ENCODE data around the gene CANT1.

CANT1 gene

DNA sequence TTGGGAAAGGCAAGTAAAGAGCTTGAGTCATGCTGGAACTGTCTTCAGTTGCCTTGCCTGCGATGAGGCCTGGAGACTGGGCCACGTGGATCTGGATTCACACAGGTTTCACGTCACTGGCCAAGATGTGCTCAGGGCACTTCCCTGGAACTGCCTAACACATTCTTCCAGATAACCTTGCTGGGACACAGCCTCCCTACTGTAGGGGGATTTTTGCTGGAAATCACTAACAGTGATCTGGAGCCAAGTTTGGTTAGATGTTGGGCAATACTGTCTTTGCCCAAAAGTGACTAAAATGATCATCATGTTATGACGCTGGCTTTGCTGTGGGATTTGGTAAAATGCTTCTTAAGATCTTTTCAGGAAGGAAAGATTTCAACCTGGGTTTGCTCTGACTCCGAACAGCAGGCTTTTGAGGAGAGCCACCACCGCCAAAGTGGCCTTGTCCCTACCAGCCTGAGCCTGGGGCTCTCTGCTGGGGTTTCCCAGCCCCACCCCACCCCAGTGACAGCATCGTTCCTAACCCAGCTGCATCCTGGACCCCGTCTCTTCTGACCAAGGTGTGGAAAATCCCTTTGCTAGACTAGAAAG, 29.1 kb upstream of the CANT1 start:
- no peak for DNase-seq (ENCODE audit: low read depth)
- TF ChIP-seq, protein P1, sequence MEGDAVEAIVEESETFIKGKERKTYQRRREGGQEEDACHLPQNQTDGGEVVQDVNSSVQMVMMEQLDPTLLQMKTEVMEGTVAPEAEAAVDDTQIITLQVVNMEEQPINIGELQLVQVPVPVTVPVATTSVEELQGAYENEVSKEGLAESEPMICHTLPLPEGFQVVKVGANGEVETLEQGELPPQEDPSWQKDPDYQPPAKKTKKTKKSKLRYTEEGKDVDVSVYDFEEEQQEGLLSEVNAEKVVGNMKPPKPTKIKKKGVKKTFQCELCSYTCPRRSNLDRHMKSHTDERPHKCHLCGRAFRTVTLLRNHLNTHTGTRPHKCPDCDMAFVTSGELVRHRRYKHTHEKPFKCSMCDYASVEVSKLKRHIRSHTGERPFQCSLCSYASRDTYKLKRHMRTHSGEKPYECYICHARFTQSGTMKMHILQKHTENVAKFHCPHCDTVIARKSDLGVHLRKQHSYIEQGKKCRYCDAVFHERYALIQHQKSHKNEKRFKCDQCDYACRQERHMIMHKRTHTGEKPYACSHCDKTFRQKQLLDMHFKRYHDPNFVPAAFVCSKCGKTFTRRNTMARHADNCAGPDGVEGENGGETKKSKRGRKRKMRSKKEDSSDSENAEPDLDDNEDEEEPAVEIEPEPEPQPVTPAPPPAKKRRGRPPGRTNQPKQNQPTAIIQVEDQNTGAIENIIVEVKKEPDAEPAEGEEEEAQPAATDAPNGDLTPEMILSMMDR (IDR thresholded peaks at IDR 0.05; ENCODE audit: low read depth, low read length, missing control alignments) = no peak
- no peak overlapping the region for H3K4me3 ChIP-seq (ENCODE audit: low read depth, low read length)

DNA sequence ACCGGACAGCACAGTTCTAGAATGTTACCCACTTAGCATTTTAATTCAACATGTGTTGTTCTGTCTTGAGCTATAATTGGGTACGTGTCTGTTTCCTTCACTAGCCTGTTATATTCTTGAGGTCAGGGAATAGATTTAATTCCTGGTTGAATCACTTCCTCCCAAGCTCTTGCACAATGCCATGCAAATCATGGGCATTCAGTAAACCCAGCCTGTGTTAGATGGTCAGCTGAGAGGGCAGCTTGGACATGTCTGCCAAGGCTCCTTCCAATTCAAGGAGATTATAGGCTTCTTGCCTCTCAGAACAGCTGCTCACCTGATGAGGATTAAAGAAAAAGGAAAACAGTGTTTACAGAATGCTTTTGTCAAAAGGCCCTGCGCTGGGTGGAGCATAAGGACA, 27.0 kb upstream of the CANT1 start:
- DNase-seq (ENCODE audit: low read depth) = no peak
- H3K4me3 ChIP-seq (ENCODE audit: low read depth, low read length) = no peak overlapping the region
- TF ChIP-seq, protein P1 (IDR thresholded peaks at IDR 0.05; ENCODE audit: low read depth, low read length, missing control alignments) = no peak

DNA sequence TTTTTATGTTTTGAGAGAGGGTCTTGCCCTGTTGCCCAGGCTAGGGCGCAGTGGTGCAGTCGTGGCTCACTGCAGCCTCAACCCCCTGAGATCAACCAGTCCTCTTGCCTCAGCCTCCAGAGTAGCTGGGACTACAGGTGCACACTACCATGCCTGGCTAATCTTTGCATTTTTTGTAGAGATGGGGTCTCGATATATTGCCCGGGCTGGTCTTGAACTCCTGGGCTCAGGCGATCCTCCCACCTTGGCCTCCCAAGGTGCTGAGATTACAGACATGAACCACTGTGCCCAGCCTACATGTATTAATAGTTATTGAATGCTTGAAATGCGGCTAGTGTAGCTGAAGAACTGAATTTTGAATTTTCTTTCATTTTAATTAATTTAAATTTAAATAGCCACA, 26.6 kb upstream of the CANT1 start:
- TF ChIP-seq, protein P1 (IDR thresholded peaks at IDR 0.05; ENCODE audit: low read depth, low read length, missing control alignments) = no peak
- DNase-seq (ENCODE audit: low read depth) = no peak
- H3K4me3 ChIP-seq (ENCODE audit: low read depth, low read length) = no peak overlapping the region

DNA sequence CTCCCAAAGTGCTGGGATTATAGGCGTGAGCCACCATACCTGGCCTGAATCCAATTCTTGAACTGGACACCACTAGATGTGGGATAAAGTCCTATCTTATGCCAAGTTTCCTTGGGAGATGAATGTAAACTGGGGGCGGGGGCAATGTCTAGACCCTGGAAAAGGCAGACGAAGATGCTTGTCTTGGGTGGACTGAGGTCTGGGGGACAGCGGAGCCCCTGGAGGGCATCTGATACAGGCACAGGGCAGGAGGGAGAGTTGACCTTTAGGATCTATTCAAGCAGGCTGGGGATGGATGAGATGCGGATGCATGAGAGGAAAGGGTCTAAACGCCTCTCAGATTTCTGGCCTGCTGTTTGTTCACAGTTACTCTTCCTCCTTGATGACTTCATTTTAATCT, 26.1 kb upstream of the CANT1 start:
- TF ChIP-seq, protein P1 (IDR thresholded peaks at IDR 0.05; ENCODE audit: low read depth, low read length, missing control alignments) = no peak
- H3K4me3 ChIP-seq (ENCODE audit: low read depth, low read length) = no peak overlapping the region
- no peak for DNase-seq (ENCODE audit: low read depth)

DNA sequence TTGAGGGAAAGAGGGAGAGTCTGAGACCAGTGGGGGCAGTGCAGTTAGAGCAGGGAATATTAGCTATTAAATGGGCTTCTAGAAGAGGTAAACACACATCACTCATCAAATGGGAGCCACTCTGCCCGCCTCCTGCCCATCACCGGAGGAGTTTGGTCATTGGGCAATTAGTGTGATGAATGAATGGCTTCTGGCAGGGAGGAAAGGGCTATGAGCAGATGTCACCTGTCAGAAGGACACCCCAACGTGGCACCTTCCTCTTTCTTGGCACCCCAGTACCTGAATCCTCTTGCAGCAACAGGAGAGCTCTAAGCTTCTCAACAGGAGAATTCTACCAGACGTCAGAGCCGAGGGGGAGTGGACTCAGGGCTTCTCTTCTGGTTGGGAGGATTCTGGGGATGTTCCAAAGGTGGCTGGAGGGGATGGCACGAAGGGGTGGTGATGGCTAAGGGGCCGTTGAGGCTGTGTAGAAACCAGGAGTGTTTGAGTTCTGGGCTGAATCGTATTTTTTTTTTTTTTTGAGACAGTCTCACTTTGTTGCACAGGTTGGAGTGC, 25.4 kb upstream of the CANT1 start:
- no peak for DNase-seq (ENCODE audit: low read depth)
- no peak overlapping the region for H3K4me3 ChIP-seq (ENCODE audit: low read depth, low read length)
- TF ChIP-seq, protein P1 (IDR thresholded peaks at IDR 0.05; ENCODE audit: low read depth, low read length, missing control alignments) = no peak

DNA sequence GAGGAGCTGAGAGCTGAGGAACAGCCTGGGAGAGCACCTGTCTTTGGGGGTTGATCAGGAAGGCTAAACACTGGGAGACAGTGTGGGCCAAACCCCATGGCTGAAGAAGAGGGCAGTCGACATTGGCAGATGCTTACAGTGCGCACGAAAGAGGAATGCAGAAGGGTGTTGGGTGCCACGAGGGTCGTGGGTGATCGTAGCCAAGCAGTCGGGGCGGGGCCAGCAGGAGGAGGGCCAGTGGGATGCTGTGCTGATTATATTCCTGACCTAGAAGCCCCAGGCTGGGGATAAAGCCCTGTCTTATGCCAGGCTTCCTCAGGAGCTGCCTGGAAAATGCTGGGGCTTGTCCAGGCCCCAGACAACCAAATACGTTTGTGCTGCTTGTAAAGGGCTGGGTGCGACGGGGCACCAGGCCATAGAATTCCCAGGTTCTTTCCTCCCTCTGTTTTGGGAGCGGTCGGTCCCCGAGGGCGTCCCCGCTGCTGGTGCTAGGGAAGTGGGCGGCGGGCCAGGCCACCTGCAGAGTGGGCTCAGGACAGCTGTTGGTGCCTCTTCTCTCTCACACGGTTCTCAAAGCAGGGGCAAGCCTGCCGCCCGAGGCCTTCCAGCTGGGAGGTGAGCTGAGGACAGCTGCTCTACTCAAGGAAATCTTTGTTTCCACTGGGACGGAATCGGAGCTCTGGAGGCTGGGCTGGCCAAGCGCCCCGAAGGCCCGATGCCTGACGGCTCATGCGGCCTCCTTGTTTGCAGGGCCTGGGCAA, 24.4 kb upstream of the CANT1 start:
- H3K4me3 ChIP-seq (ENCODE audit: low read depth, low read length) = no peak overlapping the region
- no peak for DNase-seq (ENCODE audit: low read depth)
- TF ChIP-seq, protein P1 (IDR thresholded peaks at IDR 0.05; ENCODE audit: low read depth, low read length, missing control alignments) = no peak
